ENCODE results near the gene UGDH.
"Not testable (repeated sequence)": the region's sequence is repeated elsewhere in the genome, so short reads cannot be mapped to it uniquely, and the experiment has no call there.

The UGDH gene

GRCh38 chr4:39495446-39496213 is 31.6 kb downstream of the UGDH start:
- no peak for DNase-seq (ENCODE audit: low read depth)

GRCh38 chr4:39494354-39494753 is 32.9 kb downstream of the UGDH start:
- DNase-seq (ENCODE audit: low read depth): no peak

GRCh38 chr4:39490322-39490721 is 36.9 kb downstream of the UGDH start:
- DNase-seq (ENCODE audit: low read depth): no peak

GRCh38 chr4:39486221-39486804 is 40.9 kb downstream of the UGDH start:
- DNase-seq (ENCODE audit: low read depth): no peak

GRCh38 chr4:39484582-39485272 is 42.5 kb downstream of the UGDH start:
- DNase-seq (ENCODE audit: low read depth): no peak

GRCh38 chr4:39480902-39481695 is 46.1 kb downstream of the UGDH start:
- no peak for DNase-seq (ENCODE audit: low read depth)

- DNase-seq (ENCODE audit: low read depth): no peak
These were observed 47.0 kb downstream of the UGDH start for GRCh38 chr4:39480251-39480650.

- no peak for DNase-seq (ENCODE audit: low read depth)
These were observed 50.9 kb downstream of the UGDH start for GRCh38 chr4:39476187-39476895.

GRCh38 chr4:39472396-39472795 is 54.8 kb downstream of the UGDH start:
- DNase-seq (ENCODE audit: low read depth): no peak

GRCh38 chr4:39470402-39470801 is 56.8 kb downstream of the UGDH start:
- DNase-seq (ENCODE audit: low read depth): no peak

GRCh38 chr4:39469429-39470077 is 57.7 kb downstream of the UGDH start:
- DNase-seq (ENCODE audit: low read depth): no peak

- no peak for DNase-seq (ENCODE audit: low read depth)
These were observed 59.8 kb downstream of the UGDH start for GRCh38 chr4:39467464-39467863.

- no peak for DNase-seq (ENCODE audit: low read depth)
These were observed 60.5 kb downstream of the UGDH start for GRCh38 chr4:39466747-39467146.

- DNase-seq (ENCODE audit: low read depth): no peak
These were observed 62.2 kb downstream of the UGDH start for GRCh38 chr4:39464886-39465501.

GRCh38 chr4:39458505-39459300 is 68.5 kb downstream of the UGDH start, which contains the start of the genes LIAS and RPL9:
TSS of gene LIAS (plus strand) at chr4:39459056. CDS start at chr4:39459118, 62 bp downstream.
TSS of gene RPL9 (minus strand) at chr4:39458922. CDS start at chr4:39458439, 483 bp downstream.
- peak; percentile 89 for DNase-seq (ENCODE audit: low read depth)

GRCh38 chr4:39458161-39458504 is 69.1 kb downstream of the UGDH start:
- not testable (repeated sequence) for DNase-seq (ENCODE audit: low read depth)

GRCh38 chr4:39456946-39457763 is 70.1 kb downstream of the UGDH start:
- DNase-seq (ENCODE audit: low read depth): no peak

- DNase-seq (ENCODE audit: low read depth): no peak
These were observed 71.8 kb downstream of the UGDH start for GRCh38 chr4:39455486-39455885.

GRCh38 chr4:39453738-39454137 is 73.5 kb downstream of the UGDH start:
- no peak for DNase-seq (ENCODE audit: low read depth)

Data from activated T-helper 9 cell treated with anti-CD3 and anti-CD28 coated beads, Interleukin-2, amount 50 U/mL, for 16 hours (primary cell).